PFSK-1 (cell line): ENCODE measurements around the gene PRSS57.

Experiments
- FOXP2 ChIP-seq: optimal IDR thresholded peaks from 2 replicates; pipeline ENCODE3; 2011; ENCODE audit warnings: borderline replicate concordance, control low read depth, inconsistent platforms; ENCODE audit not compliant: insufficient read depth; ENCODE audit errors: extremely low read length, extremely low read depth
- POLR2AphosphoS5 ChIP-seq: IDR thresholded peaks from 2 replicates; pipeline ENCODE4 v1.6.1; 2012; ENCODE audit warnings: low read depth, mild to moderate bottlenecking, control low read depth, low read length, moderate library complexity
- REST ChIP-seq, 2 experiments: IDR thresholded peaks; 2 replicates each; pipeline versions ENCODE4 v1.6.1 to v1.8.0; 2011 to 2012; ENCODE audit warnings: low read depth in 2 of 2, low read length in 2 of 2, control low read depth in 1 of 2, inconsistent platforms in 1 of 2, mild to moderate bottlenecking in 1 of 2, moderate library complexity in 1 of 2; ENCODE audit not compliant: insufficient read depth in 1 of 2
- SIN3A ChIP-seq: IDR thresholded peaks from 2 replicates; pipeline ENCODE4 v1.6.1; 2012; ENCODE audit warnings: mild to moderate bottlenecking, low read length, moderate library complexity, borderline replicate concordance; ENCODE audit not compliant: insufficient read depth
- TAF1 ChIP-seq: IDR thresholded peaks from 2 replicates; pipeline ENCODE4 v1.6.1; 2012; ENCODE audit warnings: low read length, control low read depth, borderline replicate concordance; ENCODE audit not compliant: insufficient read depth

The PRSS57 gene

GRCh38 chr19:677201-677600 is 18.1 kb downstream of the PRSS57 start:
- TF ChIP-seq FOXP2 (no peak), POLR2AphosphoS5 (no peak), TAF1 (no peak), REST (IDR thresholded peaks at IDR 0.05; ENCODE audit: insufficient read depth in 1 of 2, low read depth in 2 of 2, low read length in 2 of 2) (no peak), SIN3A (no peak)

GRCh38 chr19:676339-677105 is 18.7 kb downstream of the PRSS57 start, which contains the start of gene FSTL3:
Gene FSTL3 (plus strand): TSS chr19:676392. CDS start chr19:676424, 32 bp downstream.
- TF ChIP-seq REST (IDR thresholded peaks at IDR 0.05; ENCODE audit: insufficient read depth in 1 of 2, low read depth in 2 of 2, low read length in 2 of 2) (no peak), TAF1 (no peak), POLR2AphosphoS5 (no peak), SIN3A (no peak), FOXP2 (no peak)

- no peak for TF ChIP-seq SIN3A
- no peak for TF ChIP-seq REST (IDR thresholded peaks at IDR 0.05; ENCODE audit: insufficient read depth in 1 of 2, low read depth in 2 of 2, low read length in 2 of 2)
- TF ChIP-seq TAF1 = no peak
Observed at GRCh38 chr19:676007-676338, 19.3 kb downstream of the PRSS57 start.

GRCh38 chr19:674282-675151 is 20.7 kb downstream of the PRSS57 start:
- TF ChIP-seq TAF1 (no peak), POLR2AphosphoS5 (no peak), SIN3A (no peak), FOXP2 (no peak), REST (IDR thresholded peaks at IDR 0.05; ENCODE audit: insufficient read depth in 1 of 2, low read depth in 2 of 2, low read length in 2 of 2) (no peak)
